A549 (cell line): ENCODE data around the gene AFG3L2. TPM values are rescaled to one million over a fixed set of nuclear protein-coding genes. Genes with fewer than 3 reads are reported as not detected.

Experiments used
- ATAC-seq, 2 experiments: fragments of 200-7000 bp in 1 of 2; fragments of >200 bp in 1 of 2; cut with Nextera tagmentation in 1 of 2; cut with Tn5 transposase in 1 of 2; 3 replicates each; pipeline versions ENCODE4 v1.8.0 to v1.9.1; 2018 to 2020; ENCODE audit warnings: mild to moderate bottlenecking in 1 of 2, moderate library complexity in 1 of 2
- CTCF ChIA-PET: fragments of 300-600 bp; sonication (Branson Sonifier 250); formaldehyde crosslinking; extraction: SDS; loops from one replicate; lab custom pipeline; 2021; ENCODE audit warnings: antibody characterized with exemption, inconsistent platforms; lab: Yijun Ruan, JAX
- POLR2A ChIA-PET: fragments of 350-600 bp; formaldehyde crosslinking; extraction: SDS; loops from one replicate; lab custom pipeline; 2021; ENCODE audit warnings: antibody characterized with exemption, inconsistent platforms; lab: Yijun Ruan, JAX
- DNase-seq, 2 experiments: peaks; one replicate each; pipeline versions ENCODE4 v3.0.0 to v3.0.0-alpha.2; 2011 to 2016; ENCODE audit warnings: low read depth in 1 of 2, low spot score in 1 of 2
- FAIRE-seq: peaks from 2 replicates; lab custom pipeline; 2011; peaks lifted over from hg19 to GRCh38; lab: Jason Lieb, UNC
- H3K27ac ChIP-seq, 2 experiments: fragments of >200 bp; sonication (Bioruptor Twin); formaldehyde crosslinking; 3 replicates each; pipeline ENCODE4 v1.5.1; 2016 to 2017
- H3K4me1 ChIP-seq: fragments of >200 bp; sonication (Bioruptor Twin); formaldehyde crosslinking; 3 replicates; pipeline ENCODE4 v1.6.1; 2016
- H3K4me2 ChIP-seq: fragments of >200 bp; sonication (Bioruptor Twin); formaldehyde crosslinking; 3 replicates; pipeline ENCODE4 v1.6.1; 2016
- H3K4me3 ChIP-seq: fragments of >200 bp; sonication (Bioruptor Twin); formaldehyde crosslinking; 3 replicates; pipeline ENCODE4 v1.5.1; 2016
- H3K9me3 ChIP-seq: fragments of >200 bp; sonication (Bioruptor Twin); formaldehyde crosslinking; 3 replicates; pipeline ENCODE4 v1.6.1; 2016
- CEBPB ChIP-seq, 2 experiments: fragments of >200 bp in 1 of 2; sonication (Bioruptor Twin) in 1 of 2; formaldehyde crosslinking in 1 of 2; IDR thresholded peaks; 2 replicates each; pipeline ENCODE4 v1.6.1; 2012 to 2016
- FOSL2 ChIP-seq, 2 experiments: fragments of 450-650 bp in 1 of 2; fragments of >200 bp in 1 of 2; sonication (Bioruptor Twin) in 1 of 2; formaldehyde crosslinking; IDR thresholded peaks; 2 replicates each; pipeline versions ENCODE4 v1.5.0 to v1.6.1; 2016 to 2020; ENCODE audit warnings: mild to moderate bottlenecking in 1 of 2, moderate library complexity in 1 of 2
- JUNB ChIP-seq: fragments of >200 bp; sonication (Bioruptor Twin); formaldehyde crosslinking; IDR thresholded peaks from 2 replicates; pipeline ENCODE4 v1.6.1; 2016
- MAFK ChIP-seq: fragments of 450-650 bp; IDR thresholded peaks from 2 replicates; pipeline ENCODE4 v1.6.1; 2014; ENCODE audit not compliant: partially characterized antibody
- NFE2L2 ChIP-seq: fragments of 150-350 bp; conservative IDR thresholded peaks from 2 replicates; pipeline ENCODE4 v1.6.1; 2014; ENCODE audit warnings: low read length
- NPAS2 ChIP-seq: fragments of 250-450 bp; sonication (Bioruptor Pico); IDR thresholded peaks from 2 replicates; pipeline ENCODE4 v1.8.0; 2022; ENCODE audit warnings: mild to moderate bottlenecking, moderate library complexity, borderline replicate concordance
- NR3C1 ChIP-seq: fragments of >200 bp; sonication (Bioruptor Twin); formaldehyde crosslinking; IDR thresholded peaks from 3 replicates; pipeline ENCODE4 v1.6.1; 2017
- POLR2AphosphoS2 ChIP-seq: conservative IDR thresholded peaks from 2 replicates; pipeline ENCODE4 v1.6.1; 2012; ENCODE audit warnings: low read length, improper control_type of control experiment, inconsistent platforms
- RAD21 ChIP-seq, 2 experiments: fragments of >200 bp in 1 of 2; sonication (Bioruptor Twin) in 1 of 2; formaldehyde crosslinking in 1 of 2; IDR thresholded peaks in 1 of 2; conservative IDR thresholded peaks in 1 of 2; 2 replicates in 1 of 2; 3 replicates in 1 of 2; pipeline ENCODE4 v1.6.1; 2012 to 2018; ENCODE audit warnings: inconsistent platforms in 1 of 2
- RCOR1 ChIP-seq: fragments of 150-350 bp; IDR thresholded peaks from 2 replicates; pipeline ENCODE4 v1.6.1; 2014; ENCODE audit warnings: antibody characterized with exemption, low read length, low read depth
- SMC3 ChIP-seq: fragments of >200 bp; sonication (Bioruptor Twin); formaldehyde crosslinking; IDR thresholded peaks from 3 replicates; pipeline ENCODE4 v1.6.1; 2018; ENCODE audit warnings: inconsistent platforms
- WGBS: methylation state at CpG from one replicate; pipeline ENCODE4 v1.1.6; 2017; ENCODE audit errors: missing lambda C conversion rate; 5-methylcytosine and 5-hydroxymethylcytosine counted together
- polyA plus RNA-seq, 4 experiments: library from polyadenylated mRNA; depleted of rRNA in 3 of 4; stranded (reverse); fragments of >200 nt; fragmentation: RNase III in 1 of 4; extraction: RNeasy Plus Mini Kit Qiagen cat#74134 plus additional on column Dnase treatment in 1 of 4; gene quantifications; 2 replicates in 3 of 4; 3 replicates in 1 of 4; pipeline ENCODE4 v1.2.3, GENCODE V29; 2011 to 2017
- TF ChIP-seq, protein P1 (sequence below): fragments of 150-350 bp; IDR thresholded peaks from 2 replicates; pipeline ENCODE4 v1.6.1; 2014; ENCODE audit warnings: low read depth, mild to moderate bottlenecking, low read length
- TF ChIP-seq, protein P2 (sequence below): fragments of >200 bp; sonication (Bioruptor Twin); formaldehyde crosslinking; IDR thresholded peaks from 3 replicates; pipeline ENCODE4 v1.5.1; 2016
- TF ChIP-seq, protein P3 (sequence below): fragments of 250-450 bp; sonication (Bioruptor Pico); IDR thresholded peaks from 2 replicates; pipeline ENCODE4 v1.5.0; 2021; ENCODE audit warnings: mild to moderate bottlenecking, moderate library complexity, borderline replicate concordance
- TF ChIP-seq, protein P4 (sequence below): fragments of 450-650 bp; IDR thresholded peaks from 2 replicates; pipeline ENCODE4 v1.6.1; 2014; ENCODE audit warnings: antibody characterized with exemption
- TF ChIP-seq, protein P5 (sequence below): IDR thresholded peaks from 2 replicates; pipeline ENCODE4 v1.6.1; 2012

AFG3L2 gene
- polyA plus RNA-seq, 2 of the 4 experiments (the other 2 are of a cell fraction), result 33.7 to 56.4 TPM

DNA sequence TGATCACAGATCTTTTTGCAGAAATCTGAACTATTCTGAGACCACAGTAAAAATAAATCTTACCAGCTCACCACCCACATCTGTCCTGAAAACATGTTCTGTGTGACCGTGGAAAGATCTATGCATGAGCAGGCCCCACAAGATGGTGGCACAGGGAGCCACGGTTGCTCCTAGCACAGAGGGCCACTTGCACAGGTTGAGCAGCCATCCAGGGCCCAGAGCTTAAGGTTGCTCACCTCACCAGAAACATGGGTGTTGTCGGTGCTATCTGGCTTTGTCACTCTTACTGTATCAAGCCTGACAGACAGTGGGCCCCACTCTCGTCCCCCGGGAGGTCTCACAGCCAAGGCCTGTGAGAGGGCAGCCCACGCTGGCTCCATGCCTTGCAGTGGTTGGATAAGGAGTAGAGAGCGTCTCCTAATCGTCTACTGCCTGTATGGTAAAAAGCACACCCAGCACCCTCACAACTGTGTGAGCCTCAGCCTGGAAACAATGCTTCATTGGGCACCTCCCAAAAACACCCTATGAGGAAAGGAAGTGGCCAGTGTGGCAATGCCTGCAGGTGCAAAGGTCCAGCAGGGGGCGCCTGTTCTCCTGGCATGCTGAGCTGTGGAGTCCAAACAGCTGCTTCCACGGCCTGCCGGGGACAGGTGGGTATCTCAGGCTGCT lies 49.4 kb downstream of the AFG3L2 start:
- FAIRE-seq (no peak), DNase-seq (peak; percentile 77), ATAC-seq (peak; percentile 92 to 93)
- 70% methylated on average over 4 of the region's 11 CpGs for WGBS
- TF ChIP-seq, protein P1, sequence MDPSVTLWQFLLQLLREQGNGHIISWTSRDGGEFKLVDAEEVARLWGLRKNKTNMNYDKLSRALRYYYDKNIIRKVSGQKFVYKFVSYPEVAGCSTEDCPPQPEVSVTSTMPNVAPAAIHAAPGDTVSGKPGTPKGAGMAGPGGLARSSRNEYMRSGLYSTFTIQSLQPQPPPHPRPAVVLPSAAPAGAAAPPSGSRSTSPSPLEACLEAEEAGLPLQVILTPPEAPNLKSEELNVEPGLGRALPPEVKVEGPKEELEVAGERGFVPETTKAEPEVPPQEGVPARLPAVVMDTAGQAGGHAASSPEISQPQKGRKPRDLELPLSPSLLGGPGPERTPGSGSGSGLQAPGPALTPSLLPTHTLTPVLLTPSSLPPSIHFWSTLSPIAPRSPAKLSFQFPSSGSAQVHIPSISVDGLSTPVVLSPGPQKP, result no peak
- no peak for TF ChIP-seq RCOR1
- TF ChIP-seq, protein P2, sequence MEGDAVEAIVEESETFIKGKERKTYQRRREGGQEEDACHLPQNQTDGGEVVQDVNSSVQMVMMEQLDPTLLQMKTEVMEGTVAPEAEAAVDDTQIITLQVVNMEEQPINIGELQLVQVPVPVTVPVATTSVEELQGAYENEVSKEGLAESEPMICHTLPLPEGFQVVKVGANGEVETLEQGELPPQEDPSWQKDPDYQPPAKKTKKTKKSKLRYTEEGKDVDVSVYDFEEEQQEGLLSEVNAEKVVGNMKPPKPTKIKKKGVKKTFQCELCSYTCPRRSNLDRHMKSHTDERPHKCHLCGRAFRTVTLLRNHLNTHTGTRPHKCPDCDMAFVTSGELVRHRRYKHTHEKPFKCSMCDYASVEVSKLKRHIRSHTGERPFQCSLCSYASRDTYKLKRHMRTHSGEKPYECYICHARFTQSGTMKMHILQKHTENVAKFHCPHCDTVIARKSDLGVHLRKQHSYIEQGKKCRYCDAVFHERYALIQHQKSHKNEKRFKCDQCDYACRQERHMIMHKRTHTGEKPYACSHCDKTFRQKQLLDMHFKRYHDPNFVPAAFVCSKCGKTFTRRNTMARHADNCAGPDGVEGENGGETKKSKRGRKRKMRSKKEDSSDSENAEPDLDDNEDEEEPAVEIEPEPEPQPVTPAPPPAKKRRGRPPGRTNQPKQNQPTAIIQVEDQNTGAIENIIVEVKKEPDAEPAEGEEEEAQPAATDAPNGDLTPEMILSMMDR, result peak; percentile 66
- peak in 1 of 2 experiments; percentile 18; a peak in 1 of 4 replicates for TF ChIP-seq CEBPB (IDR thresholded peaks at IDR 0.05)
- TF ChIP-seq NFE2L2, result no peak
- TF ChIP-seq SMC3, result 0 out of 3 replicates have a peak, but pooled peaks have one; percentile 24
- peak; percentile 30 to 35; a peak in 4 of 5 replicates for TF ChIP-seq RAD21 (conservative IDR thresholded peaks at IDR 0.05 in 1 of 2, IDR thresholded peaks at IDR 0.05 in 1 of 2)
- TF ChIP-seq JUNB, result no peak
- Histone ChIP-seq H3K4me1 (peaks cover 4% of the 10 kb centered on the region; the same call in 1 of the 3 replicates), H3K27ac (no peak overlapping the region), H3K4me2 (no peak overlapping the region), H3K9me3 (no peaks in the 10 kb centered on the region), H3K4me3 (no peak overlapping the region)
- CTCF ChIA-PET, result interaction anchor here (0.7 to 3.2 kb wide), 19 partner anchors 9 to 338 kb away, joined by 3 to 25 read pairs (median 4); partner anchors contain the start of genes AFG3L2 and TUBB6
- POLR2A ChIA-PET, result interaction anchor here (1.4 kb wide), 1 partner anchor 8 kb away, joined by 10 read pairs; no protein-coding TSS in a partner anchor

DNA sequence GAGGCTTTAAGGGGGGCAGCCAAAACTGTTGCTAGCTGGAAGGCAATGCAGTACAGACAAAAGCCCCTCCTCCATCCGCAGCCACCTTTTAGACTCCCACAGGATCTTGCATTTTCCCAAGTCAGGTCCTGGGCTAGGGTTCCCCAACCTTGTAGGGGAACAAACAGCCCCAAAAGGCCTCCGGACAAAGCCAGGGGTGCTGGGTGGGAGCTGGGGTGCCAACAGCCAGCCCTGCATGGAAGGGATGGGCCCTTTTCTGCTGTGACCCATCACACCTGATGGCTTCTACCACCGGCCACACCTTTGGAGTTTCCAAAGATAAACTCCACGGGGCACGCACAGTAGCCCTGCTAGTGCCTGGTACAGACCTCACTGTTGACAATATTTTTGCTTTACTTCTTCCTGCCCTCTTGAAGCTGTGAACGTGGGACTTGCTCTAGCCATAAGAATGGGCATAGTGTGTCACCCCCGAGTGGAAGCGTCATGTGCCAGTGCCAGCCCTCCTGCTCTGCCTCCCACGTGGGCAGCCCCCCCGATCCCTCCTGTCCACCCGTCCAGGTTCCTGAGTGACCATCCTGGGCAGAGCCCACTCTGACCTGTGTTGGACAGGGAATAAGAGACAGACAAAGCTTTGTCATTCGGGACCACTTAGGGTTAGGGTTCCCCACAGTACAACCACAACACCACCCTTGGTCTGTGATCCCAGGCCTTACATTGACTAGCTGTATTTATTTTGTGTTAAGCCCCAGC lies 50.1 kb downstream of the AFG3L2 start:
- ChIA-PET CTCF (interaction anchor here (0.8 to 3.2 kb wide), 10 partner anchors 8 to 65 kb away, joined by 3 to 25 read pairs (median 4); partner anchors contain the start of gene TUBB6), POLR2A (interaction anchor here (1.4 kb wide), 1 partner anchor 8 kb away, joined by 10 read pairs; no protein-coding TSS in a partner anchor)
- FAIRE-seq, result no peak
- Histone ChIP-seq H3K4me1 (peaks cover 4% of the 10 kb centered on the region; the same call in 1 of the 3 replicates), H3K27ac (no peak overlapping the region), H3K4me2 (no peak overlapping the region), H3K9me3 (no peaks in the 10 kb centered on the region), H3K4me3 (no peak overlapping the region)
- peak; percentile 11 to 18; a peak in 3 of 6 replicates for ATAC-seq
- WGBS, result 85% methylated on average over 9 of the region's 12 CpGs
- DNase-seq, result no peak
- TF ChIP-seq POLR2AphosphoS2 (peak; percentile 10; the same call in 1 of the 2 replicates), RCOR1 (no peak)

DNA sequence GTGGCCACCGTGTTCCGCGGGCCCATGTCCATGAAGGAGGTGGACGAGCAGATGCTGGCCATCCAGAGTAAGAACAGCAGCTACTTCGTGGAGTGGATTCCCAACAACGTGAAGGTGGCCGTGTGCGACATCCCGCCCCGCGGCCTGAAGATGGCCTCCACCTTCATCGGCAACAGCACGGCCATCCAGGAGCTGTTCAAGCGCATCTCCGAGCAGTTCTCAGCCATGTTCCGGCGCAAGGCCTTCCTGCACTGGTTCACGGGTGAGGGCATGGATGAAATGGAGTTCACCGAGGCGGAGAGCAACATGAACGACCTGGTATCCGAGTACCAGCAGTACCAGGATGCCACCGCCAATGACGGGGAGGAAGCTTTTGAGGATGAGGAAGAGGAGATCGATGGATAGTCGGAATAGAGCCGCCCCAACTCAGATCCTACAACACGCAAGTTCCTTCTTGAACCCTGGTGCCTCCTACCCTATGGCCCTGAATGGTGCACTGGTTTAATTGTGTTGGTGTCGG lies 51.2 kb downstream of the AFG3L2 start:
- POLR2A ChIA-PET, result no interaction called here

More for the DNA sequence above, 51.2 kb downstream of the AFG3L2 start:
- Histone ChIP-seq H3K4me2 (no peak overlapping the region), H3K4me3 (no peak overlapping the region), H3K4me1 (peaks cover 4% of the 10 kb centered on the region; the same call in 1 of the 3 replicates), H3K9me3 (no peaks in the 10 kb centered on the region), H3K27ac (no peak overlapping the region)
- CTCF ChIA-PET, result interaction anchor here (0.6 to 1.7 kb wide), 2 partner anchors 67 to 318 kb away, joined by 3 to 4 read pairs; no protein-coding TSS in a partner anchor
- FAIRE-seq (no peak), ATAC-seq (no peak), DNase-seq (no peak)
- TF ChIP-seq JUNB (no peak), FOSL2 (IDR thresholded peaks at IDR 0.05) (no peak), FOSL2 (CRISPR knock-in tag; IDR thresholded peaks at IDR 0.05) (no peak), NR3C1 (no peak), NPAS2 (CRISPR knock-in tag) (no peak), NFE2L2 (no peak), MAFK (no peak)
- TF ChIP-seq, protein P1, result no peak
- TF ChIP-seq, protein P3, sequence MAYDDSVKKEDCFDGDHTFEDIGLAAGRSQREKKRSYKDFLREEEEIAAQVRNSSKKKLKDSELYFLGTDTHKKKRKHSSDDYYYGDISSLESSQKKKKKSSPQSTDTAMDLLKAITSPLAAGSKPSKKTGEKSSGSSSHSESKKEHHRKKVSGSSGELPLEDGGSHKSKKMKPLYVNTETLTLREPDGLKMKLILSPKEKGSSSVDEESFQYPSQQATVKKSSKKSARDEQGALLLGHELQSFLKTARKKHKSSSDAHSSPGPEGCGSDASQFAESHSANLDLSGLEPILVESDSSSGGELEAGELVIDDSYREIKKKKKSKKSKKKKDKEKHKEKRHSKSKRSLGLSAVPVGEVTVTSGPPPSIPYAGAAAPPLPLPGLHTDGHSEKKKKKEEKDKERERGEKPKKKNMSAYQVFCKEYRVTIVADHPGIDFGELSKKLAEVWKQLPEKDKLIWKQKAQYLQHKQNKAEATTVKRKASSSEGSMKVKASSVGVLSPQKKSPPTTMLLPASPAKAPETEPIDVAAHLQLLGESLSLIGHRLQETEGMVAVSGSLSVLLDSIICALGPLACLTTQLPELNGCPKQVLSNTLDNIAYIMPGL, result no peak
- TF ChIP-seq, protein P4, sequence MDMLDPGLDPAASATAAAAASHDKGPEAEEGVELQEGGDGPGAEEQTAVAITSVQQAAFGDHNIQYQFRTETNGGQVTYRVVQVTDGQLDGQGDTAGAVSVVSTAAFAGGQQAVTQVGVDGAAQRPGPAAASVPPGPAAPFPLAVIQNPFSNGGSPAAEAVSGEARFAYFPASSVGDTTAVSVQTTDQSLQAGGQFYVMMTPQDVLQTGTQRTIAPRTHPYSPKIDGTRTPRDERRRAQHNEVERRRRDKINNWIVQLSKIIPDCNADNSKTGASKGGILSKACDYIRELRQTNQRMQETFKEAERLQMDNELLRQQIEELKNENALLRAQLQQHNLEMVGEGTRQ, result no peak
- TF ChIP-seq, protein P5, sequence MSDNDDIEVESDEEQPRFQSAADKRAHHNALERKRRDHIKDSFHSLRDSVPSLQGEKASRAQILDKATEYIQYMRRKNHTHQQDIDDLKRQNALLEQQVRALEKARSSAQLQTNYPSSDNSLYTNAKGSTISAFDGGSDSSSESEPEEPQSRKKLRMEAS, result no peak
- WGBS, result 96% methylated on average over 25 of the region's 29 CpGs
